Activated T-cell treated with anti-CD3 and anti-CD28 coated beads, Interleukin-2, amount 50 U/mL, for 4 hours (primary cell): ENCODE measurements around the gene ASB5. TPM values are rescaled to one million over a fixed set of nuclear protein-coding genes. Genes with fewer than 3 reads are reported as not detected.

ENCODE experiments used
- ATAC-seq, 2 donors: fragments of 200-7000 bp; cut with Tn5 transposase; one replicate each; pipeline ENCODE4 v1.10.0; 2021
- DNase-seq: peaks from one replicate; pipeline ENCODE4 v3.0.0-alpha.2; 2020
- H3K27me3 Mint-ChIP-seq: one replicate; pipeline ENCODE4 v1.8.0; 2021; ENCODE audit warnings: low read depth, mixed read lengths
- H3K36me3 Mint-ChIP-seq: one replicate; pipeline ENCODE4 v1.8.0; 2022; ENCODE audit warnings: mixed read lengths; ENCODE audit not compliant: insufficient read depth
- H3K4me1 Mint-ChIP-seq: one replicate; pipeline ENCODE4 v1.8.0; 2021; ENCODE audit warnings: low read depth, mixed read lengths
- H3K4me3 Mint-ChIP-seq: one replicate; pipeline ENCODE4 v1.8.0; 2021; ENCODE audit warnings: mild to moderate bottlenecking, moderate library complexity, mixed read lengths
- H3K9me3 Mint-ChIP-seq: one replicate; pipeline ENCODE4 v1.8.0; 2021; ENCODE audit warnings: mixed read lengths
- total RNA-seq, 3 donors: library from RNA; stranded (reverse); gene quantifications; one replicate each; pipeline ENCODE4 v1.2.1, GENCODE V29; 2021

The ASB5 gene
- total RNA-seq, 3 donors from 2014 or later = not detected

DNA sequence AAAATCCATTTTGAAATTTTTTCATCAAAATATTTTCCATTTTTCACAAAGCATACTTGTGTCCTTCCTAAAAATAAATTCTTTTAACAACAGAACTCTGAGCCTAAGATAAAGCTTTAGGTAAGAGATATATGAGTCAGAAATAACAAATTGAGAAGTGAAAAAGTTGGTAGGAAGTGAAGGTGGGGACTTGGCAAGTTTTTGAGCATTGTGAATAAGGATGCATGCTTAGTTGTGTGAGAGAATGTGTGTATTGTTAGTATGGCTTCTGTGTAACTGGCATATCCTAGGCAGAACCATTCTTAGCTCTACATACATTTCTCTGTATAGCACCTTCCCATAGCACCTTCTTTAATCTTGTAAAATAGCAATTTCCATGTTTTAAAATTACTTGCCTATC is 6.8 kb downstream of the ASB5 start:
- Mint-ChIP-seq H3K27me3 (peaks cover 7% of the 10 kb centered on the region), H3K36me3 (no peaks in the 10 kb centered on the region), H3K9me3 (no peaks in the 10 kb centered on the region), H3K4me1 (no peaks in the 10 kb centered on the region), H3K4me3 (no peak overlapping the region)
- ATAC-seq (no peak), DNase-seq (no peak)

DNA sequence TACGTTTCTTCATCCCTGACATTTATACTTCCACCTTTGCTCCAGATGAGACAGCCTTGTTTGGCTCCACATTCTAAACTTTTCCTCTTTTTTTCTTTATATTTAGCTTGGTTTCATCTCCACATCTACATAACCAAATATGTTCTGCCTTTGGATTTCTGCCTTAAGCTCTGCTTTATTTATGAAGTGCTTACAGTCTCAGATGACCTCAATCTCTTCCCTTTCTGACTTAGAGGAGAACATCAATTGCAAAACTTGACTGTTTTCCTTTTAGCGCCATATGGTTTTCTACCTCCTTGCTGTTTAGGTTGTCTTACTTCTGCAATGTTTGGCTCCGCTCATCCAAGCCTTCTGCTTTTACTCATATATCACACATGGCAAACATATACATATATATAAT is 7.5 kb downstream of the ASB5 start:
- Mint-ChIP-seq H3K4me1 (no peaks in the 10 kb centered on the region), H3K27me3 (peaks cover 7% of the 10 kb centered on the region), H3K36me3 (no peaks in the 10 kb centered on the region), H3K9me3 (no peaks in the 10 kb centered on the region), H3K4me3 (no peak overlapping the region)
- DNase-seq = no peak
- no peak for ATAC-seq

DNA sequence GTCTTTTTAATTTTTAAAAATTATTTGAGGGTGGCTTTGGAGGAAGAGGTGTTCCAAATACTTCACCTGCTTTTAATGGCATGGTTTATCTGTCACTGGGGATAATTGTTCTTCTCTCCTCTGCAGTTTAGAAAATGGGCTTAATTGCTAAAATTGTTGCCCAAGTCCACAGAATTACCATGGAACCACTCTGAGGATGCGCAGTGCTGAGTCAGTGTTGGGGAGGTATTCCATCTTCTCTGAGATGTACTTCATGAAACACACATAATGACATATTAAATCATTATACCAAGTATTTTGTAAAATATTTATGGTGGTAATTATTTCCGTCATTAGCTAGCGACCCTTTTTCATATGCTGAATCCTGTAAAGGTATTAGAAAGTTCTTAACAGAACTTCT is 8.0 kb downstream of the ASB5 start:
- ATAC-seq (no peak), DNase-seq (no peak)
- H3K4me3 Mint-ChIP-seq = no peak overlapping the region
- H3K9me3 Mint-ChIP-seq = no peaks in the 10 kb centered on the region
- no peaks in the 10 kb centered on the region for H3K4me1 Mint-ChIP-seq
- H3K36me3 Mint-ChIP-seq = no peaks in the 10 kb centered on the region
- H3K27me3 Mint-ChIP-seq = peaks cover 7% of the 10 kb centered on the region

GRCh38 chr4:176259330-176260090 is 9.5 kb downstream of the ASB5 start:
- no peak for ATAC-seq
- Mint-ChIP-seq H3K4me1 (no peaks in the 10 kb centered on the region), H3K4me3 (no peak overlapping the region), H3K36me3 (no peaks in the 10 kb centered on the region), H3K27me3 (peaks cover 9% of the 10 kb centered on the region), H3K9me3 (no peaks in the 10 kb centered on the region)
- DNase-seq = no peak

DNA sequence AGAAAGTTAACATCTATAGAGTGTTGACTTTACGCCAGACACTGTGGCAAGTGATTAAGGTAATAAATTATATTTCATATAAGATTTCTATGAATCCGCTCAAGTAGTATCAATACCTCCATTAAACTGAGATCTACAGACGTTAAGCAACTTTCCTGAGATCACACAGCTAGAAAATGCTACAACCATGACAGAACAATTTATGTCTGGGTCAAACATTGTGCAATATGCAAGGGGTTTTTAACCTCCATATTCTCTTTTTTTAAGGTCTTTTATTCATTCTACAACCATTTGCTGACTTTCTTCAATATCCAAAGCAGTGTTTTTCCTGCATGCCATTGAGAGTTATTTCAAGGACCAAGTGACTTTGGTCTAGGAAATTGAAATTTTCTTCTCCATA is 10.9 kb downstream of the ASB5 start:
- no peak for ATAC-seq
- DNase-seq = no peak
- Mint-ChIP-seq H3K4me1 (no peaks in the 10 kb centered on the region), H3K9me3 (no peaks in the 10 kb centered on the region), H3K36me3 (no peaks in the 10 kb centered on the region), H3K4me3 (no peak overlapping the region), H3K27me3 (peaks cover 11% of the 10 kb centered on the region)

DNA sequence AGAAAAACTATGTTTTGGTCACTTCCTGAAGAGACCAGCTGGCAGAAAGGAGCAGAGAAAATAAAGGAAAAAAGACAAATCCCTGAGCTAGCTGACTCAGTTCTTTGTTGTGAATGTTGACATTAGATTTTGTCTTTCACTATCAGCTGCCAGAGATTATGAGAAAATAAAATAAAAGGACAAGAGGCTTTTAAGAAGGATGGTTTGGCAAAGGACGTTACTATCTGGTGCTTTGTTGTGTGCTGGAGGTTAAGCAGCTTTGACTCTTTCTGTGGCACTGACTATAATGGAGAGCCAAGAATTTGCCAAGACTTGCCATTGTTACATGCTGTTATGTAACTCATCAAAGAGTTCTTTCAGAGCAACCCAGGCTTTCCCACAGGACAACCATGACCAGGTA is 12.1 kb downstream of the ASB5 start:
- DNase-seq (no peak), ATAC-seq (no peak)
- H3K9me3 Mint-ChIP-seq = no peaks in the 10 kb centered on the region
- no peaks in the 10 kb centered on the region for H3K4me1 Mint-ChIP-seq
- no peaks in the 10 kb centered on the region for H3K36me3 Mint-ChIP-seq
- H3K4me3 Mint-ChIP-seq = no peak overlapping the region
- H3K27me3 Mint-ChIP-seq = peaks cover 11% of the 10 kb centered on the region

DNA sequence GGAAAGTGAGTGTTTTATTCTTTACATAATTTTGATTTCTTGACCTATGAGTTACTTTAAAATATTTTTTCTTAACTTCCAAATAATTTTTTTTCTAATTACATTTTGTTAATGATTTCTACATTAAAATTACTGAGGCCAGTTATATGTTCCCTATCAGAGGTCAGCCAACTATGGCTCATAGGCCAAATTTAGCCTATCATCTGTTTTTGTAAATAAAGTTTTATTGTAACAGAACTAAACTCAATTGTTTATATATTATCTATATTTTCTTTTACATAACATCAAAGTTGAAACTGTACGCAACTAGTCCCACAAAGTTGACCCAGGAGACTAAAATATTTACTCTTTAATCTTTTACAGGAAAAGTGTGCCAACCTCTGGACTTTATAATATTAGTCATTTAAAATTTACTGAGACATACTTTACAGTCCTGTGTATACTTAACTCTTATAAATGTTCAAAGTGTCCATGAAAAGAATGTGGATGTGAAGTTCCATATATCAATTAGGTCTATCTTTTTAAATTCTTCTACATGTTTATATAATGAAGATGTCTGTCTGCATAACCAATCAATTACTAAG is 26.2 kb downstream of the ASB5 start:
- H3K36me3 Mint-ChIP-seq = no peaks in the 10 kb centered on the region
- DNase-seq (no peak), ATAC-seq (no peak)
- H3K4me1 Mint-ChIP-seq = no peaks in the 10 kb centered on the region
- H3K4me3 Mint-ChIP-seq = no peak overlapping the region
- no peaks in the 10 kb centered on the region for H3K9me3 Mint-ChIP-seq
- peaks cover 10% of the 10 kb centered on the region for H3K27me3 Mint-ChIP-seq

DNA sequence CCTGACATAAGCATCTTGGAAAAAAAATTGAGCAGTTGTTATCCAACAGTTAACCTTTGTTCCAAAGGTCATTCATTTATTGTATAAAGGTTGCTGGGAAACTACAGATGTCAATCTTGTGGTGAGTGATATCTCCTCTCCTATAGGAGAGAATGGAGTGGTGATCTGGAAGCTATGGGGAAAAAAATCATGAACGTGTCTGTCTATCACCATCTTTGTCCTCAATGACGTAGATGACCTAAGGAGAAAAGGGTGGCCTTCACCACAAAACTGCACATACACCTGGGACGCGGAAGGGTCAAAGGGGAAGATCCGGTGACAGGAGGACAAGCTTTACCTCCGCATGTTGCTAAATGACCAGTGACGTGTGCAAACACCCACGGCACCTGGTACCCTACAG is 27.3 kb downstream of the ASB5 start:
- H3K36me3 Mint-ChIP-seq = no peaks in the 10 kb centered on the region
- ATAC-seq (no peak), DNase-seq (no peak)
- H3K4me1 Mint-ChIP-seq = no peaks in the 10 kb centered on the region
- no peak overlapping the region for H3K4me3 Mint-ChIP-seq
- peaks cover 9% of the 10 kb centered on the region for H3K27me3 Mint-ChIP-seq
- H3K9me3 Mint-ChIP-seq = no peaks in the 10 kb centered on the region

DNA sequence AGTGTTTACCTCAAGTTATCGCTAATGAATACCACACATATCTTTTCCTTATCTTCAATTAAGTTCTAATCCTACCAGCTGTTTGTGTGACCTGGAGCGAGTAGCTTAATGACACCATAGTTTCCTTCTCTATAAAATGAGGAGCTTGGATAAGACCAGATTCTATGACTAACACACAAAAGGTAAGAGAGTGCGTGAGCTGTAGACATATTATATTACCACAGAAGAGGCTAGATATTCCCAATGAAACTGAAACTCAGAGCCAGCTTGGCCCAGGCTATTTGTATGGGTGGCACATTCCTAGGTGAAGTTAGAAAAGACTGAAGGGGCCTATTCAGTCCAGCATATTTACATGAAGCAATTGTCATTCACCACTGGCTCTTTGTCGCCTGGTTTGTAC is 30.2 kb downstream of the ASB5 start:
- no peaks in the 10 kb centered on the region for H3K36me3 Mint-ChIP-seq
- no peaks in the 10 kb centered on the region for H3K9me3 Mint-ChIP-seq
- DNase-seq (no peak), ATAC-seq (no peak)
- H3K4me1 Mint-ChIP-seq = no peaks in the 10 kb centered on the region
- peaks cover 11% of the 10 kb centered on the region for H3K27me3 Mint-ChIP-seq
- no peak overlapping the region for H3K4me3 Mint-ChIP-seq

GRCh38 chr4:176238157-176238610 is 30.8 kb downstream of the ASB5 start:
- ATAC-seq (no peak), DNase-seq (no peak)
- no peaks in the 10 kb centered on the region for H3K4me1 Mint-ChIP-seq
- H3K4me3 Mint-ChIP-seq = no peak overlapping the region
- no peaks in the 10 kb centered on the region for H3K9me3 Mint-ChIP-seq
- H3K27me3 Mint-ChIP-seq = peaks cover 13% of the 10 kb centered on the region
- H3K36me3 Mint-ChIP-seq = no peaks in the 10 kb centered on the region

- no peaks in the 10 kb centered on the region for H3K36me3 Mint-ChIP-seq
- H3K27me3 Mint-ChIP-seq = peaks cover 13% of the 10 kb centered on the region
- no peak for DNase-seq
- no peak for ATAC-seq
- no peak overlapping the region for H3K4me3 Mint-ChIP-seq
- H3K4me1 Mint-ChIP-seq = no peaks in the 10 kb centered on the region
- H3K9me3 Mint-ChIP-seq = no peaks in the 10 kb centered on the region
Observed at GRCh38 chr4:176236946-176237345, 32.1 kb downstream of the ASB5 start.

GRCh38 chr4:176230836-176231235 is 38.2 kb downstream of the ASB5 start:
- no peak for ATAC-seq
- no peak overlapping the region for H3K4me3 Mint-ChIP-seq
- no peaks in the 10 kb centered on the region for H3K36me3 Mint-ChIP-seq
- H3K27me3 Mint-ChIP-seq = peaks cover 7% of the 10 kb centered on the region
- DNase-seq = no peak
- no peaks in the 10 kb centered on the region for H3K4me1 Mint-ChIP-seq
- H3K9me3 Mint-ChIP-seq = no peaks in the 10 kb centered on the region

GRCh38 chr4:176229645-176230044 is 39.4 kb downstream of the ASB5 start:
- Mint-ChIP-seq H3K27me3 (peaks cover 7% of the 10 kb centered on the region), H3K4me3 (no peak overlapping the region), H3K4me1 (no peaks in the 10 kb centered on the region), H3K9me3 (no peaks in the 10 kb centered on the region), H3K36me3 (no peaks in the 10 kb centered on the region)
- ATAC-seq (no peak), DNase-seq (no peak)

- no peaks in the 10 kb centered on the region for H3K9me3 Mint-ChIP-seq
- ATAC-seq (no peak), DNase-seq (no peak)
- no peaks in the 10 kb centered on the region for H3K36me3 Mint-ChIP-seq
- H3K4me1 Mint-ChIP-seq = no peaks in the 10 kb centered on the region
- H3K27me3 Mint-ChIP-seq = peaks cover 5% of the 10 kb centered on the region
- no peak overlapping the region for H3K4me3 Mint-ChIP-seq
Observed at GRCh38 chr4:176226736-176227135, 42.3 kb downstream of the ASB5 start.

DNA sequence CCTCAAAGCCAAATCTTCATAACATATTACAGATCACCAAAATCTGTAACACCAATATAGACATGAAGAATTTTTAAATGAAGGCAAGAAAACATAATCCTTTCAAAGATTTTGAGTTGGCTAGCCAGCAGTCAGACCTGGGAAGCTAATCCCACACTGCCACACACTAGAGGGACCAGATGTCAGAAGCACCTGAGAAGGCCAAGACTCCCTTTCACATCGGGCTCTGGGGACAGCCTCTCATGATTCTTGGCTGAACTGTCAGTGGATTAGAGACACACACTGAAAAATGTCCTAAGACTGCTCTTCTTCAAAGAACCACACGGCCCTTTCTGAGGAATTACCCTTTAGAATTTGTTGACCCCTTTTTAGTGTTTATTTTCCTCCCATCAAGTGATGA is 45.5 kb downstream of the ASB5 start:
- no peaks in the 10 kb centered on the region for H3K36me3 Mint-ChIP-seq
- no peak overlapping the region for H3K4me3 Mint-ChIP-seq
- no peak for ATAC-seq
- DNase-seq = no peak
- no peaks in the 10 kb centered on the region for H3K4me1 Mint-ChIP-seq
- H3K27me3 Mint-ChIP-seq = peaks cover 7% of the 10 kb centered on the region
- H3K9me3 Mint-ChIP-seq = no peaks in the 10 kb centered on the region
